H54 (cell line): ENCODE data around the gene ARL16.

Experiments
- DNase-seq: peaks from one replicate; pipeline ENCODE4 v3.0.0; 2011; ENCODE audit warnings: low spot score, mixed read lengths; ENCODE audit not compliant: insufficient read length
- FAIRE-seq: peaks from 3 replicates; lab custom pipeline; 2011; peaks lifted over from hg19 to GRCh38; lab: Jason Lieb, UNC
- POLR2A ChIP-seq: IDR thresholded peaks from 2 replicates; pipeline ENCODE4 v1.6.1; 2011; ENCODE audit warnings: low read depth, mild to moderate bottlenecking, low read length

ARL16 gene, protein sequence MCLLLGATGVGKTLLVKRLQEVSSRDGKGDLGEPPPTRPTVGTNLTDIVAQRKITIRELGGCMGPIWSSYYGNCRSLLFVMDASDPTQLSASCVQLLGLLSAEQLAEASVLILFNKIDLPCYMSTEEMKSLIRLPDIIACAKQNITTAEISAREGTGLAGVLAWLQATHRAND

GRCh38 chr17:81683584-81684441 is at the start of gene ARL16, which contains the start of gene HGS:
TSS of gene ARL16 (minus strand) at chr17:81683797. CDS start at chr17:81683753, 44 bp downstream.
TSS of gene HGS (plus strand) at chr17:81684011. CDS start at chr17:81684067, 56 bp downstream.
- DNase-seq (peak; percentile 98), FAIRE-seq (no peak)
- TF ChIP-seq POLR2A = peak; percentile 72

DNA sequence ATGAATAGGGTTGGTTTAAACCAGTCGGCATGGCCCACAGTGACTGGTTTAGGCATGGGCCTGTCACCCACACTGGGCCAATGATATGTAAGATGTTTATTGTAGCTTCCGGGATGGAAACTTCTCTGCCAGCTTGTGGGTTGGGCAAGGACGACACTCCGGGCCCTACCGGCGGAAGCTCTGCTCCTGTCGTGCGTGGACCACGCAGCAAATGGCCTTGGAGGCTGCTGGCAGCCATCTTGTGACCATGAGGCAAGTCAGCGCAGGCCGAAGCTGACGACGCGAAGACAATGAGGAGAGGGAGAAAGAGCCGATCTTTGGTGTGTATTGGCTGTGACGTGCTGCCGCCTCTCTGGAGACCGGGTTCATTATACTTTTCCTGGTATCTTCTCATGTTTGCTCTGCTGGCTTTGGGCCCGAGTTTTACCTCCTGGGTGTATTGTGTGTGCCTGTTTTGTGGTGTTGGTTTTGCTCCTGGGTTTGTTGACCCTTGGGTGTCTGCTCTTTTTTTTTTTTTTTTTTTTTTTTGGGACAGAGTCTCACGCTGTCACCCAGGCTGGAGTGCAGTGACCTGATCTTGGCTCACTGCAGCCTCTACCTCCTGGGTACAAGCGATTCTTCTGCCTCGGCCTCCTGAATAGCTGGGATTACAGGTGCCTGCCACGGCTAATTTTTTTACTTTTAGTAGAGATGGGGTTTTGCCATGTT is 43.9 kb upstream of the ARL16 start:
- DNase-seq (no peak), FAIRE-seq (no peak)
- TF ChIP-seq POLR2A = no peak

- TF ChIP-seq POLR2A = no peak
- no peak for FAIRE-seq
These were observed 42.4 kb upstream of the ARL16 start for GRCh38 chr17:81726004-81726403.

DNA sequence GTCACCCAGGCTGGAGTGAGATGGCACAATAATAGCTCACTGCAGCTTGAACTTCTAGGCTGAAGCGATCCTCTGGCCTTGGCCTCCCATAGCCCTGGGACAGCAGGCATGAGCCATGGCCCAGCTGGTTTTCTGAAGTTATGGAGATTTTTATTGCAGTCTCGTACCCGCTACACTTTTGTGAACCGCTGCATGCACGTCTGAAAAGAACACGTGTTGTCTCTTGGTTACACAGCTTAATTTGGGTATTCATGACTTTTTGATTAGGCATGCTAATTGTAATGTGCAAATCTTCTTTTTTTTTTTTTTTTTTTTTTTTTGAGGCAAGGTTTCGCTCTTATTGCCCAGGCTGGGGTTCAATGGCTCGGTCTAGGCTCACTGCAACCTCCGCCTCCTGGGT is 41.8 kb upstream of the ARL16 start:
- TF ChIP-seq POLR2A = no peak
- FAIRE-seq (no peak), DNase-seq (no peak)

More at GRCh38 chr17:81726004-81726403, 42.4 kb upstream of the ARL16 start:
- DNase-seq = no peak

- DNase-seq = no peak
- no peak for TF ChIP-seq POLR2A
- FAIRE-seq = no peak
These were observed 40.1 kb upstream of the ARL16 start for GRCh38 chr17:81723651-81724209.

DNA sequence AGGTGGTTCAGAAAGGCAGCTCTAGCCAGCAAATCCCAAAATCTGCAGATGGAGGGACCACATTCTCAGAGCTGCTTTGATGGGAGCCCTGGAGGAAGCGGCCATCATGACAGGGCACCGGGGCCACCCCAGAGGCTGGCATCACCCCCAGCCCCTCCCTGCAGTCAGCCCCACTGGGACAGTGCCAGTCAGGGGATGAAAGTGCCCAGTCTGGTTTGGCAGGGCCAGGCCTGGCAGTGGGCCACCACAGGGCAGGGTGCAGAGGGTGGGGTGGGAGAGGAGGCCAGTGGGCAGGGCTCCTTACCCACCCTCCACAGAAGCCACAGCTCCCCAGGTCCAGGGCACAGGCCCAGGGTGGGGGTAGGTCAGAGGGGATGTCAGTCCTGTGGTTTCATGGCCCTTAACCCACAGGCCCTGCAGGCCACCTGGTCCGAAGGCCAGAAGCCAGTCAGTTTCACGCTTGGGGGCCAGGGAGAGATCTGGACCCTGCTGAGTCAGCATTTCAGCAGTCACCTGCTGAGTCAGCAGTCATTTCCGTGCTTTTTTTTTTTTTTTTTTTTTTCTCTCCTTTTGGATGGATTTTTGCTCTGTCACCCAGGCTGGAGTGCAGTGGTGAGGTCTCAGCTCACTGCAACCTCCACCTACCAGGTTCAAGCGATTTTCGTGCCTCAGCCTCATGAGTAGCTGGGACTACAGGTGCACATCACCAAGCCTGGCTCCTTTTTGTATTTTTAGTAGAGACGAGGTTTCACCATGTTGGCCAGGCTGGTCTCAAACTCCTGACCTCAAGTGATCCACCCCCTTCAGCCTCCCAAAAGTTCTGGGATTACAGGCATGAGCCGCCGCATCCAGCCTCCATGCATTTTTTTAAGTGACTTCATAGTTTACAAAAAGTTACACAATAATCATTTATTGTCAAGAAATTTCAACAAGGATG is 38.9 kb upstream of the ARL16 start:
- TF ChIP-seq POLR2A = no peak
- peak; percentile 51 for DNase-seq
- no peak for FAIRE-seq

GRCh38 chr17:81720267-81721071 is 36.9 kb upstream of the ARL16 start:
- no peak for TF ChIP-seq POLR2A
- DNase-seq (no peak), FAIRE-seq (no peak)

- no peak for TF ChIP-seq POLR2A
- no peak for FAIRE-seq
- DNase-seq = no peak
These were observed 36.0 kb upstream of the ARL16 start for GRCh38 chr17:81719410-81720266.

DNA sequence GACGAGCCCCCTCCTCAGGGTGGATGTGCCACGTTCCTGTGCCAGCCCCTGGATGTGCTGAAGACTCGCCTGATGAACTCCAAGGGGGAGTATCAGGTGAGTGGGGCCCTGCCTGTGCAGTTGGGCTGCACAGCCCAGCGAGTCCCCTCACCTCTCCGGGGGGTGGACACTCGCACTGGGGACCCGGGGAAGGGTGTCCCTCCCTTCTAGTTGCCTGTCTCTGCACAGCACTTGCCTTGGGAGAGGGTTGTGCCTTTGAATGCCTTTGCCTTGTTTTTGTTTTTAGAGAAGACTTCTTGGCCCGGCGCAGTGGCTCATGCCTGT is 34.1 kb upstream of the ARL16 start:
- FAIRE-seq (no peak), DNase-seq (no peak)
- no peak for TF ChIP-seq POLR2A

DNA sequence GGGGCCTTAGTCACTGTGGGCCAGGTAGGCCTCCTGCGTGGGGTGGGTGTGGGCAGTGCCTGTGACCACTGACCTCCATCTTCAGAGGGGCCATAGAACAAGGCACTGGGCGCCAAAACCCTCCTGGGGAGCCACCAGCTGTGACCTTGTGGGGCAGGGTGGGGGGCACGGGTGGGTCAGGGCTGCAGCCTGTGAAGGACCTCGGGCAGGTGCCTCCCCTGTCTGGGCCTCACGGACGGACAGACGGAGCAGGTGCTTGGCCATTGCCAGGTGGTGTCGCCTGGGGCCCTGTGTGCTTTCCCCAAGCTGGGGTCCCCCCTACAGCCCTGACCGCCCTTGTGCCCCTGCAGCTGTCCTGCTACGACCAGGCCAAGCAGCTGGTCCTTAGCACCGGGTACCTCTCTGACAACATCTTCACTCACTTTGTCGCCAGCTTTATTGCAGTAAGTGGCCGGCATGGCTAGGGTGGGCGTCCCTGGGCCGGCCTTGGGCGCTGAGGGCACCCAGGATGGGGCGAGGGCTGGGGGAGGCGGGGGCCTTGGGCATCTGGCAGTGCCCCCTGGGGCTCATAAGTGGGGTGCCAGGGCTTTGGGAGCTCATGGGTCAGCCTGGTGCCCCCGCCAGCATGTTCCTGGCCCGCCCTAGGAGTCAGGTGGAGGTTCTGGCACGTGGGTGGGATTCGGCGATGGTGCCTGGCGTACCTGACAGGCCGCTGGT is 33.6 kb upstream of the ARL16 start:
- no peak for DNase-seq
- no peak for TF ChIP-seq POLR2A
- FAIRE-seq = no peak

GRCh38 chr17:81716674-81716996 is 33.0 kb upstream of the ARL16 start:
- DNase-seq (no peak), FAIRE-seq (no peak)
- no peak for TF ChIP-seq POLR2A
